Progenitor cell of endocrine pancreas (in vitro differentiated cells): ENCODE data around the gene ACO1. TPM values are rescaled to one million over a fixed set of nuclear protein-coding genes. Genes with fewer than 3 reads are reported as not detected.

Source experiments
- DNase-seq: peaks from one replicate; pipeline ENCODE4 v3.0.0; 2021; ENCODE audit warnings: low spot score; ENCODE audit not compliant: unreplicated experiment
- H3K27ac Mint-ChIP-seq: 2 replicates; pipeline ENCODE4 v1.8.0; 2021; ENCODE audit warnings: mild to moderate bottlenecking, moderate library complexity, mixed read lengths
- H3K27me3 Mint-ChIP-seq: 2 replicates; pipeline ENCODE4 v1.8.0; 2021; ENCODE audit warnings: mixed read lengths
- H3K36me3 Mint-ChIP-seq: 2 replicates; pipeline ENCODE4 v1.8.0; 2022; ENCODE audit warnings: mixed read lengths; ENCODE audit not compliant: insufficient read depth
- H3K4me1 Mint-ChIP-seq: 2 replicates; pipeline ENCODE4 v1.8.0; 2021; ENCODE audit warnings: low read depth, mixed read lengths
- H3K4me3 Mint-ChIP-seq: 2 replicates; pipeline ENCODE4 v1.8.0; 2021; ENCODE audit warnings: low read depth, mild to moderate bottlenecking, moderate library complexity, mixed read lengths
- H3K9me3 Mint-ChIP-seq: 2 replicates; pipeline ENCODE4 v1.8.0; 2021; ENCODE audit warnings: low read depth, mixed read lengths
- total RNA-seq: library from RNA; stranded (reverse); gene quantifications from 2 replicates; pipeline ENCODE4 v1.2.1, GENCODE V29; 2021
- TF ChIP-seq, protein P1 (sequence below): fragments of 200-600 bp; sonication (generic); IDR thresholded peaks from one replicate; pipeline ENCODE4 v1.5.0; 2021; ENCODE audit warnings: antibody characterized with exemption, mild to moderate bottlenecking; ENCODE audit not compliant: unreplicated experiment

ACO1 gene
- total RNA-seq, 1 donor from 2014 or later, result 21.7 TPM

DNA sequence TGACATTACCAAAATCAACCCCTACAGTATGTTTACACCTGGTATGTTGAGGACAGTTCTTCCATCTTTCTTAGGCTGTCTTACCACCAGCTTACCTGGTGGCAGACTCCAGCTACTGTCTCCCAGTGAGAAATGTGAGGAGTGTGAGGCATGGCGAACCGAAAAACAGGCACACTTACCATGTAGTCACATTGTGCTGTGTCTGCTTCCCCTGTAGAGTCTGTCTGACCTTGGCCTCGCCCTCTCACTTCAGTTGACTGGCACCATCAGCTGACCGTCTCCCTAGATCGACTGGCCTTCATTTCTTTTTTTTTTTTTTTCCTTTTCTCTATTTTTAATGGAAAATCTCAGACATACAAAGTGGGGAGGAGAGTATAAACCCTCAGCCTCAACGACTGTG, 4.9 kb downstream of the ACO1 start:
- DNase-seq, result no peak
- H3K4me3 Mint-ChIP-seq, result no peak overlapping the region
- peaks cover 3% of the 10 kb centered on the region for H3K36me3 Mint-ChIP-seq
- TF ChIP-seq, protein P1, sequence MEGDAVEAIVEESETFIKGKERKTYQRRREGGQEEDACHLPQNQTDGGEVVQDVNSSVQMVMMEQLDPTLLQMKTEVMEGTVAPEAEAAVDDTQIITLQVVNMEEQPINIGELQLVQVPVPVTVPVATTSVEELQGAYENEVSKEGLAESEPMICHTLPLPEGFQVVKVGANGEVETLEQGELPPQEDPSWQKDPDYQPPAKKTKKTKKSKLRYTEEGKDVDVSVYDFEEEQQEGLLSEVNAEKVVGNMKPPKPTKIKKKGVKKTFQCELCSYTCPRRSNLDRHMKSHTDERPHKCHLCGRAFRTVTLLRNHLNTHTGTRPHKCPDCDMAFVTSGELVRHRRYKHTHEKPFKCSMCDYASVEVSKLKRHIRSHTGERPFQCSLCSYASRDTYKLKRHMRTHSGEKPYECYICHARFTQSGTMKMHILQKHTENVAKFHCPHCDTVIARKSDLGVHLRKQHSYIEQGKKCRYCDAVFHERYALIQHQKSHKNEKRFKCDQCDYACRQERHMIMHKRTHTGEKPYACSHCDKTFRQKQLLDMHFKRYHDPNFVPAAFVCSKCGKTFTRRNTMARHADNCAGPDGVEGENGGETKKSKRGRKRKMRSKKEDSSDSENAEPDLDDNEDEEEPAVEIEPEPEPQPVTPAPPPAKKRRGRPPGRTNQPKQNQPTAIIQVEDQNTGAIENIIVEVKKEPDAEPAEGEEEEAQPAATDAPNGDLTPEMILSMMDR, result no peak
- H3K27me3 Mint-ChIP-seq, result no peaks in the 10 kb centered on the region
- H3K27ac Mint-ChIP-seq, result no peak overlapping the region
- peaks cover 2% of the 10 kb centered on the region for H3K4me1 Mint-ChIP-seq
- no peaks in the 10 kb centered on the region for H3K9me3 Mint-ChIP-seq

DNA sequence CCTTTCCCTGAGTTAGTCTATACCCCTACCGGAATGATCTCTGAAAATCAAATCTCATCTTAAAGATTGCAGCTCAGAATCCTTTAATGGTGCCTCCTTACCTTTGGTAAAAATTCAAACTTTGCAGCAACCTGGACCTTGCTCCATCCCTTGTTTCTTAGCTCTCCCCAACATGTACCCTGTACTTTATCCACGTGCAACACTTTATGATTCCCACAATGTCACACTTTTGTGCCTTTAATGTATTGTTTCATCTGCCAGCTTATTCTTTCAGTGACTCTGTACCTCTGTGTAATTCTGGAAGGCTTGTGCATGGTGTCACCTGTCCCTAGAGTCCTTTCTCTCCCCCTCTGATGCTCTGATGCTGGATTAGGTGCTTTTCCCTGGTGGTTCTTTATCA, 9.5 kb downstream of the ACO1 start:
- H3K27ac Mint-ChIP-seq, result no peak overlapping the region
- no peaks in the 10 kb centered on the region for H3K4me1 Mint-ChIP-seq
- TF ChIP-seq, protein P1, result no peak
- no peaks in the 10 kb centered on the region for H3K9me3 Mint-ChIP-seq
- H3K27me3 Mint-ChIP-seq, result no peaks in the 10 kb centered on the region
- H3K4me3 Mint-ChIP-seq, result no peak overlapping the region
- no peak for DNase-seq
- H3K36me3 Mint-ChIP-seq, result peaks cover 3% of the 10 kb centered on the region

DNA sequence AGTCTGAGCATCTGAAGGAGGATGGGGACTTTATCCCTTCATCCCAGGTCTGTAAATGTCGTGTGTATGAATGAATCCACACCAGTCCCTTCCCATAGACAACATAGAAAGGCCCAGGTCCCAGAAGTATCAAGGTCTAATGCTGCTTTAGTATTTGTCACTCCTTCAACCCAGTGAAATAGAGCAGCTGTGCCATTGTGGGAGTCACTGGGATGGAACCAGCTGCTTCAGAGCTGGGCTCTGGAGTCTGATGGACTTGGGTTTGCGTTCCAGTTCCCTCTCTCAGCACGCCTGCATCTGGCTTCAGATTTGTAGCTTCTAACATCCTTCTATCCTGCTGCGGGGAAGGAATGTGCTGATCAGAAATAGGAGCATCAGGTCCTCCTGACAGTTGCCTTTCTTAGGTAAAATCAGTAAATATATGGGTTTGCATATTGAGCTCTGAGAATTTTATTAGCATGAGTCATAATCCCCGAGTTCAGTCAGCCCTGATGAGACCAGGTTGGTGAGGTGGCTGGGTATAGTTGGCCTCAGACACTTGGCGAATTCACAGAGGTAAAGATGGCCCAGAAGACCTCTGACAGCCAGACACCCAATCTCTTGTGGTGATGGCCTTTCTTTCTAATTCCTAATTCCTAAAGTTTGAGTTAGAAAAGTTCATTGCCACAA, 10.1 kb downstream of the ACO1 start:
- no peak overlapping the region for H3K27ac Mint-ChIP-seq
- TF ChIP-seq, protein P1, result no peak
- no peaks in the 10 kb centered on the region for H3K9me3 Mint-ChIP-seq
- H3K4me1 Mint-ChIP-seq, result no peaks in the 10 kb centered on the region
- H3K36me3 Mint-ChIP-seq, result peaks cover 3% of the 10 kb centered on the region
- H3K27me3 Mint-ChIP-seq, result no peaks in the 10 kb centered on the region
- DNase-seq, result no peak
- no peak overlapping the region for H3K4me3 Mint-ChIP-seq

DNA sequence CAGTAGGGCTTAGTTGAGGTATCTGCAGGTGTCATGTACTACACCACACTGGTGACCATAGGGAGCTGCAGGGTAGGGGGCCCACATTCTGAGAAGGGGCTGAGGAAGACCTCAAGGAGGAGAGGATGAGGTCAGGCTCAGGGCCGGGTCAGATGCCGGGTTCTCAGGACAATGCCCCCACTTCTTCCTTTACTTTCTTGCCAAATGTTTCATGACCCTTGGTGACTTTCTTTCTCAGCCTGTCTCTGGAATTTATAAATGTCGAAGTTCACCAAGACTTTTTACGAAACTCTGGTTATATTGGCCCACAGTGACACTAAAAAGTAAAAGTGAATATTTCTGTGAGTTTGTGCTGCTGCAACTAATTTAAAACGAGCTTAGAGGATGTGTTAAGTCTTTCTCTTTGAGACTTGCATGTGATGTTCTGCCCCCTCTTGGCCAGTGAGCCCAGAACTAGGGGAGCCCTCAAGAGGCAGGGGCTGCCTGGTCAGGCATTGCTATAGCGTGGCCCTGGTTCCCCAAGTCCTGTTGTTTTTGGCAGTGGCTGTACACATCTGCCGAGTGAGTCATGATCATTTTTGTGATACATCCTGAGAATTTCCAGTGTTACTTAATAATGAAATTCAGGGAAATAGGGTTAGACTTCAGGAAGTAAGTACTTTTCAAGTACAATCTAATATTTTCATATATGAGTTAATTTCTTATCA, 11.2 kb downstream of the ACO1 start:
- H3K27ac Mint-ChIP-seq, result no peak overlapping the region
- TF ChIP-seq, protein P1, result no peak
- DNase-seq, result no peak
- no peaks in the 10 kb centered on the region for H3K27me3 Mint-ChIP-seq
- no peak overlapping the region for H3K4me3 Mint-ChIP-seq
- H3K36me3 Mint-ChIP-seq, result peaks cover 3% of the 10 kb centered on the region
- H3K9me3 Mint-ChIP-seq, result no peaks in the 10 kb centered on the region
- H3K4me1 Mint-ChIP-seq, result no peaks in the 10 kb centered on the region

DNA sequence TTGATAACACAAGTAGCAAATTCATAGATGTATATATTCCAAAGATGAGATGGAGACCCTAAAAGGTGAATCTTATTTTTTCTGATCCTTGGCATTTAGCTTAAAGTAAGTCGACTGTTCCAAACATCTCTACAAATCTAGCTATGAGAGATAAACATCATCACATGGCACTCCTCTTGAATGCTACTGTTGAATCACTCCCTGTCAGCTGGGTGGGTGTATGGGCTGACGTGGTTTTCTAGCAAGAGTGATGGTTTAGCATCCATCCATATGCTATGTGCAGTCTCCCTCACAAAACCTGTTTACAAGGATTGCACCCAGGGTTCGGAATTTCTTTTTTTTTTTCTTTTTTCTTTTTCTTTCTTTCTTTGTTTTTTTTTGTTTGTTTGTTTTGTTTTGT, 13.8 kb downstream of the ACO1 start:
- TF ChIP-seq, protein P1, result no peak
- Mint-ChIP-seq H3K9me3 (no peaks in the 10 kb centered on the region), H3K27ac (no peak overlapping the region), H3K36me3 (no peaks in the 10 kb centered on the region), H3K4me3 (no peak overlapping the region), H3K4me1 (peaks cover 3% of the 10 kb centered on the region), H3K27me3 (no peaks in the 10 kb centered on the region)
- no peak for DNase-seq
